ENCODE data around the gene MAD1L1. TPM values are rescaled to one million over a fixed set of nuclear protein-coding genes. Genes with fewer than 3 reads are reported as not detected.
"Not testable (repeated sequence)": the region's sequence is repeated elsewhere in the genome, so short reads cannot be mapped to it uniquely, and the experiment has no call there.

Gene MAD1L1
- total RNA-seq, 1 experiment from 2014 or later, result 46.7 TPM

GRCh38 chr7:2270495-2270894 is 37.8 kb upstream of the MAD1L1 start:
- H3K27ac ChIP-seq (ENCODE audit: low read depth, low read length, poor library complexity, severe bottlenecking), result no peak overlapping the region
- DNase-seq (ENCODE audit: low spot score), result no peak
- no peaks in the 10 kb centered on the region for H3K36me3 ChIP-seq (ENCODE audit: insufficient read depth, low read length, poor library complexity, severe bottlenecking)
- POLR2A ChIA-PET (ENCODE audit: low non-redundant PET), result no interaction called here
- H3K9me3 ChIP-seq (ENCODE audit: low read depth, low read length, poor library complexity, severe bottlenecking), result no peaks in the 10 kb centered on the region
- TF ChIP-seq EZH2 (IDR thresholded peaks at IDR 0.05; ENCODE audit: borderline replicate concordance, low read depth, low read length, poor library complexity, severe bottlenecking), result no peak
- TF ChIP-seq CTCF (conservative IDR thresholded peaks at IDR 0.05; ENCODE audit: low read depth, low read length), result no peak
- no peaks in the 10 kb centered on the region for H3K27me3 ChIP-seq (replicated peaks; ENCODE audit: insufficient read depth, low read depth, low read length, poor library complexity)
- CTCF ChIA-PET, result no interaction called here
- H3K4me3 ChIP-seq (ENCODE audit: low read depth, low read length, poor library complexity, severe bottlenecking), result no peak overlapping the region
- H3K4me1 ChIP-seq (ENCODE audit: insufficient read depth, low read length, poor library complexity, severe bottlenecking), result no peaks in the 10 kb centered on the region
- no TSS peak for BruUV-seq (replicated peaks)
- intact Hi-C loops (cut with micrococcal nuclease; ENCODE audit: unreplicated experiment), result no loop called here

GRCh38 chr7:2269991-2270460 is 37.3 kb upstream of the MAD1L1 start:
- Histone ChIP-seq H3K4me1 (ENCODE audit: insufficient read depth, low read length, poor library complexity, severe bottlenecking) (no peaks in the 10 kb centered on the region), H3K4me3 (ENCODE audit: low read depth, low read length, poor library complexity, severe bottlenecking) (no peak overlapping the region), H3K9me3 (ENCODE audit: low read depth, low read length, poor library complexity, severe bottlenecking) (no peaks in the 10 kb centered on the region), H3K27me3 (replicated peaks; ENCODE audit: insufficient read depth, low read depth, low read length, poor library complexity) (no peaks in the 10 kb centered on the region), H3K36me3 (ENCODE audit: insufficient read depth, low read length, poor library complexity, severe bottlenecking) (no peaks in the 10 kb centered on the region), H3K27ac (ENCODE audit: low read depth, low read length, poor library complexity, severe bottlenecking) (no peak overlapping the region)
- no TSS peak for BruUV-seq (replicated peaks)
- intact Hi-C loops (cut with micrococcal nuclease; ENCODE audit: unreplicated experiment), result no loop called here
- ChIA-PET POLR2A (ENCODE audit: low non-redundant PET) (no interaction called here), CTCF (no interaction called here)
- DNase-seq (ENCODE audit: low spot score), result no peak
- TF ChIP-seq EZH2 (IDR thresholded peaks at IDR 0.05; ENCODE audit: borderline replicate concordance, low read depth, low read length, poor library complexity, severe bottlenecking), result no peak
- no peak for TF ChIP-seq CTCF (conservative IDR thresholded peaks at IDR 0.05; ENCODE audit: low read depth, low read length)

- H3K4me1 ChIP-seq (ENCODE audit: insufficient read depth, low read length, poor library complexity, severe bottlenecking); DNase-seq (ENCODE audit: low spot score); H3K36me3 ChIP-seq (ENCODE audit: insufficient read depth, low read length, poor library complexity, severe bottlenecking); intact Hi-C loops (cut with micrococcal nuclease; ENCODE audit: unreplicated experiment); BruUV-seq (replicated peaks); CTCF ChIA-PET; H3K27ac ChIP-seq (ENCODE audit: low read depth, low read length, poor library complexity, severe bottlenecking); H3K27me3 ChIP-seq (replicated peaks; ENCODE audit: insufficient read depth, low read depth, low read length, poor library complexity); POLR2A ChIA-PET (ENCODE audit: low non-redundant PET); H3K9me3 ChIP-seq (ENCODE audit: low read depth, low read length, poor library complexity, severe bottlenecking); H3K4me3 ChIP-seq (ENCODE audit: low read depth, low read length, poor library complexity, severe bottlenecking): not testable (repeated sequence)
Measured at GRCh38 chr7:2269089-2269990, 36.6 kb upstream of the MAD1L1 start.

GRCh38 chr7:2266911-2267310 is 34.2 kb upstream of the MAD1L1 start:
- Histone ChIP-seq H3K9me3 (ENCODE audit: low read depth, low read length, poor library complexity, severe bottlenecking) (no peaks in the 10 kb centered on the region), H3K4me3 (ENCODE audit: low read depth, low read length, poor library complexity, severe bottlenecking) (no peak overlapping the region), H3K27ac (ENCODE audit: low read depth, low read length, poor library complexity, severe bottlenecking) (no peak overlapping the region), H3K36me3 (ENCODE audit: insufficient read depth, low read length, poor library complexity, severe bottlenecking) (no peaks in the 10 kb centered on the region), H3K4me1 (ENCODE audit: insufficient read depth, low read length, poor library complexity, severe bottlenecking) (no peaks in the 10 kb centered on the region), H3K27me3 (replicated peaks; ENCODE audit: insufficient read depth, low read depth, low read length, poor library complexity) (no peaks in the 10 kb centered on the region)
- intact Hi-C loops (cut with micrococcal nuclease; ENCODE audit: unreplicated experiment), result no loop called here
- no TSS peak for BruUV-seq (replicated peaks)
- no peak for DNase-seq (ENCODE audit: low spot score)
- CTCF ChIA-PET, result no interaction called here
- POLR2A ChIA-PET (ENCODE audit: low non-redundant PET), result no interaction called here
- no peak for TF ChIP-seq CTCF (conservative IDR thresholded peaks at IDR 0.05; ENCODE audit: low read depth, low read length)
- no peak for TF ChIP-seq EZH2 (IDR thresholded peaks at IDR 0.05; ENCODE audit: borderline replicate concordance, low read depth, low read length, poor library complexity, severe bottlenecking)
